NB4 (cell line): ENCODE results near the gene ITPR3.

ENCODE experiments used
- POLR2A ChIP-seq: IDR thresholded peaks from 2 replicates; pipeline ENCODE4 v1.6.1; 2011; ENCODE audit warnings: mild to moderate bottlenecking; ENCODE audit not compliant: insufficient read length; ENCODE audit errors: extremely low read depth
- TF ChIP-seq, protein P1 (sequence below): IDR thresholded peaks from one replicate; pipeline ENCODE4 v1.5.1; 2012; ENCODE audit warnings: low read depth, low read length

DNA sequence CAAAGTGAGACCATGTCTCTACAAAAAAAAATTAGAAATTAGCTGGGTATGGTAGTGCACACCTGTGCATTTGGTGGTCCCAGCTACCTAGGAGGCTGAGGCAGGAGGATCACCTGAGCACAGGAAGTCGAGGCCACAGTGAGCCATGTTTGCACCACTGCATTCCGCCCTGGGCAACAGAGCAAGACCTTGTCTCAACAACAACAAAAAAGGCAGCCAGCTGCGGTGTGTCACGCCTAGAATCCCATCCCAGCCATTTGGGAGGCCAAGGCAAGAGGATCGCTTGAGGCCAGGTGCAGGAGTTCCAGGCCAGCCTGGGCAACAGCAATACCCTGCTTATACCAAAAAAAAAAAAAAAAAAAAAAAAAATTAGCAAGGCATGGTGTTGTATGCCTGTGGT lies 39.9 kb upstream of the ITPR3 start:
- TF ChIP-seq, protein P1, sequence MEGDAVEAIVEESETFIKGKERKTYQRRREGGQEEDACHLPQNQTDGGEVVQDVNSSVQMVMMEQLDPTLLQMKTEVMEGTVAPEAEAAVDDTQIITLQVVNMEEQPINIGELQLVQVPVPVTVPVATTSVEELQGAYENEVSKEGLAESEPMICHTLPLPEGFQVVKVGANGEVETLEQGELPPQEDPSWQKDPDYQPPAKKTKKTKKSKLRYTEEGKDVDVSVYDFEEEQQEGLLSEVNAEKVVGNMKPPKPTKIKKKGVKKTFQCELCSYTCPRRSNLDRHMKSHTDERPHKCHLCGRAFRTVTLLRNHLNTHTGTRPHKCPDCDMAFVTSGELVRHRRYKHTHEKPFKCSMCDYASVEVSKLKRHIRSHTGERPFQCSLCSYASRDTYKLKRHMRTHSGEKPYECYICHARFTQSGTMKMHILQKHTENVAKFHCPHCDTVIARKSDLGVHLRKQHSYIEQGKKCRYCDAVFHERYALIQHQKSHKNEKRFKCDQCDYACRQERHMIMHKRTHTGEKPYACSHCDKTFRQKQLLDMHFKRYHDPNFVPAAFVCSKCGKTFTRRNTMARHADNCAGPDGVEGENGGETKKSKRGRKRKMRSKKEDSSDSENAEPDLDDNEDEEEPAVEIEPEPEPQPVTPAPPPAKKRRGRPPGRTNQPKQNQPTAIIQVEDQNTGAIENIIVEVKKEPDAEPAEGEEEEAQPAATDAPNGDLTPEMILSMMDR = no peak
- TF ChIP-seq POLR2A = no peak
